Common myeloid progenitor, CD34-positive (primary cell): ENCODE results near the gene ZNF512B.

ENCODE experiments used
- CTCF ChIA-PET: fragments of 350-600 bp; sonication (Branson Sonifier 250); formaldehyde crosslinking; loops from one replicate; lab custom pipeline; 2021; ENCODE audit warnings: antibody characterized with exemption; lab: Charles Lee
- POLR2A ChIA-PET: fragments of 350-600 bp; sonication (Branson Sonifier 250); formaldehyde crosslinking; loops from one replicate; lab custom pipeline; 2021; ENCODE audit warnings: antibody characterized with exemption; lab: Charles Lee
- DNase-seq, 3 donors: peaks; one replicate each; pipeline versions ENCODE4 v3.0.0 to v3.0.0-alpha.2; 2013
- H3K27ac ChIP-seq, 2 experiments: 1 replicate in 1 of 2; 2 replicates in 1 of 2; pipeline ENCODE4 v1.7.0; 2013; ENCODE audit warnings: inconsistent platforms in 2 of 2, low read length in 2 of 2, mild to moderate bottlenecking in 2 of 2, low read depth in 1 of 2, moderate library complexity in 1 of 2; ENCODE audit not compliant: severe bottlenecking in 2 of 2, insufficient read depth in 1 of 2, poor library complexity in 1 of 2
- H3K27me3 ChIP-seq, 5 experiments: replicated peaks in 2 of 5; 1 replicate in 3 of 5; 2 replicates in 2 of 5; pipeline versions ENCODE4 v1.6.1 to v1.7.0; 2013; ENCODE audit warnings: low read length in 4 of 5, mild to moderate bottlenecking in 2 of 5, moderate library complexity in 2 of 5, inconsistent platforms in 1 of 5; ENCODE audit not compliant: insufficient read depth in 5 of 5, control insufficient read depth in 4 of 5
- H3K36me3 ChIP-seq, 4 experiments: 1 replicate in 2 of 4; 2 replicates in 2 of 4; pipeline versions ENCODE4 v1.6.1 to v1.7.0; 2013; ENCODE audit warnings: low read length in 3 of 4, control low read depth in 1 of 4, mild to moderate bottlenecking in 1 of 4; ENCODE audit not compliant: control insufficient read depth in 4 of 4, insufficient read depth in 4 of 4
- H3K4me1 ChIP-seq, 4 experiments: 1 replicate in 3 of 4; 2 replicates in 1 of 4; pipeline versions ENCODE4 v1.6.1 to v1.7.1; 2013; ENCODE audit warnings: low read length in 3 of 4, mild to moderate bottlenecking in 3 of 4, control low read depth in 1 of 4, inconsistent platforms in 1 of 4, moderate library complexity in 1 of 4; ENCODE audit not compliant: control insufficient read depth in 4 of 4, insufficient read depth in 4 of 4; ENCODE audit errors: control extremely low read depth in 1 of 4
- H3K4me3 ChIP-seq, 7 experiments: 1 replicate in 4 of 7; 2 replicates in 3 of 7; pipeline versions ENCODE4 v1.5.1 to v1.7.0; 2013; ENCODE audit warnings: mild to moderate bottlenecking in 7 of 7, low read length in 6 of 7, moderate library complexity in 6 of 7, inconsistent platforms in 2 of 7, low read depth in 2 of 7, control low read depth in 1 of 7; ENCODE audit not compliant: insufficient read depth in 4 of 7, control insufficient read depth in 1 of 7; ENCODE audit errors: extremely low read depth in 1 of 7
- H3K9me3 ChIP-seq, 5 experiments: 1 replicate in 4 of 5; 2 replicates in 1 of 5; pipeline versions ENCODE4 v1.6.1 to v1.7.1; 2013; ENCODE audit warnings: low read length in 4 of 5, mild to moderate bottlenecking in 2 of 5, inconsistent platforms in 1 of 5, low read depth in 1 of 5, moderate library complexity in 1 of 5; ENCODE audit not compliant: control insufficient read depth in 4 of 5, insufficient read depth in 2 of 5; ENCODE audit errors: control extremely low read depth in 1 of 5
- WGBS: methylation state at CpG from one replicate; pipeline ENCODE4 v1.1.5; 2013; ENCODE audit not compliant: insufficient coverage; 5-methylcytosine and 5-hydroxymethylcytosine counted together

The ZNF512B gene

DNA sequence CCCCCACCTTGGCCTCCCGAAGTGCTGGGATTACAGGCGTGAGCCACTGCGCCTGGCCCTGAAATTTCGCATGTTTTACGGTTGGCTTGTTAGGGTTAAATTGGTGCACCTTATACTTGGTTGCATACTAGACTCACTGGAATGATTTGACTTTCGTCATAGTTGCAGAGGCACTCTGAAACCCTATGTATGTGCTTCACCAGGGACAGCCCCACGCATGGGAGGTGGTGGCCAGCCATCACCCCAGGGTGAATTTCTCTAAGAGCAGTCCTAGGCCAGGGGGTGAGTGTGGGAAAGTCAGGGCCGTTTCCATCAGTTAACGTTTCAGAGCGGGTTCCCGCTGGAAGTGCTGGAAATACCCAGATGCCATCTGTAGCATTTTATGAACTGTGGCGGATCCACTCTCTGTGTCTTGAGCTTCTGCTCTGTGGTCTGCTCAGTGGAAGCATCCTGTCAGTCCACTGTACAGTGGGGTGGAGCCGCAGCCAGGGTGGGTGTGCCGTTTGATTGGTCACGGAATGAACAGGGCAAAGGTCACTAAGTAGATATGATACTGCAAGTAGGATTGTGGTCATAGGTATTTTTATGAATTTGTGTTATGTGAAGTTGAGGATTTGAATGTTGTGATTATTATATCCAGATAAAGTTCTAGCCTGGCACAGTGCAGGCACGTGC lies 61.6 kb downstream of the ZNF512B start:
- no peaks in the 10 kb centered on the region for H3K27me3 ChIP-seq
- H3K9me3 ChIP-seq: no peaks in the 10 kb centered on the region
- H3K27ac ChIP-seq: no peak overlapping the region
- POLR2A ChIA-PET: no interaction called here
- no peak for DNase-seq
- H3K36me3 ChIP-seq: peaks cover 0 to 6% (median 0%) of the 10 kb centered on the region in 4 experiments
- WGBS: 92% methylated on average over 13 of the region's 16 CpGs
- no peak overlapping the region for H3K4me3 ChIP-seq
- H3K4me1 ChIP-seq: peaks cover 0 to 12% (median 6%) of the 10 kb centered on the region in 4 experiments
- CTCF ChIA-PET: interaction anchor here (0.7 to 4.9 kb wide), 10 partner anchors 9 to 213 kb away, joined by 3 to 21 read pairs (median 3); partner anchors contain the start of gene PRPF6
